ENCODE data around the gene CLTRN. TPM values are rescaled to one million over a fixed set of nuclear protein-coding genes. Genes with fewer than 3 reads are reported as not detected.

The CLTRN gene
- total and polyA plus RNA-seq, 2 of the 8 experiments (the other 6 are each of a cell fraction or from before 2014, with no cell fraction given): 1.2 to 1.3 TPM

GRCh38 chrX:15600049-15600448 is 64.6 kb downstream of the CLTRN start:
- Histone ChIP-seq H4K8ac (ENCODE audit: extremely low read depth, insufficient read depth, low read length) (no peak overlapping the region), H3K23me2 (ENCODE audit: low read depth, low read length) (no peaks in the 10 kb centered on the region), H2BK12ac (ENCODE audit: low read depth, low read length) (no peak overlapping the region), H3K27me3 (replicated peaks in 1 of 4; ENCODE audit: control insufficient read depth in 3 of 4, extremely low read depth in 1 of 4, insufficient read depth in 3 of 4, low read length in 3 of 4) (no peaks in the 10 kb centered on the region), H4K5ac (ENCODE audit: insufficient read length, low read depth, low read length) (no peak overlapping the region), H4K20me1 (replicated peaks in 1 of 2; ENCODE audit: control insufficient read depth in 1 of 2, insufficient read depth in 2 of 2, low read length in 2 of 2) (no peaks in the 10 kb centered on the region), H3K18ac (ENCODE audit: extremely low read depth, low read length) (no peak overlapping the region), H2BK15ac (ENCODE audit: low read length) (no peak overlapping the region), H3K9ac (replicated peaks in 1 of 4; ENCODE audit: extremely low read depth in 1 of 4, low read depth in 3 of 4, low read length in 3 of 4) (no peak overlapping the region), H3K79me1 (ENCODE audit: low read depth, low read length) (no peaks in the 10 kb centered on the region), H3K23ac (ENCODE audit: insufficient read length) (no peak overlapping the region), H3K36me3 (ENCODE audit: control insufficient read depth in 2 of 4, insufficient read depth in 4 of 4, low read length in 3 of 4) (no peaks in the 10 kb centered on the region), H3K79me2 (ENCODE audit: control insufficient read depth in 1 of 2, insufficient read depth in 2 of 2, low read length in 2 of 2) (no peaks in the 10 kb centered on the region), H3K4me2 (ENCODE audit: insufficient read depth in 1 of 2, low read depth in 2 of 2, low read length in 2 of 2) (no peak overlapping the region), H3K56ac (replicated peaks; ENCODE audit: insufficient read length, low read depth, low read length) (no peak overlapping the region), H2AFZ (ENCODE audit: low read length) (no peak overlapping the region), H3K4me3 (ENCODE audit: extremely low read depth in 1 of 4, insufficient read depth in 2 of 4, low read depth in 3 of 4, low read length in 4 of 4) (no peak overlapping the region), H2AK5ac (ENCODE audit: low read depth, low read length) (no peak overlapping the region), H2BK5ac (ENCODE audit: low read depth, low read length) (no peak overlapping the region), H4K91ac (replicated peaks; ENCODE audit: insufficient read length, low read length) (no peak overlapping the region), H3K27ac (ENCODE audit: low read depth, low read length) (no peak overlapping the region), H2BK120ac (replicated peaks; ENCODE audit: low read depth, low read length) (no peak overlapping the region), H3K4ac (replicated peaks; ENCODE audit: insufficient read length, low read depth, low read length) (no peak overlapping the region), H3K14ac (ENCODE audit: insufficient read length) (no peak overlapping the region), H2BK20ac (ENCODE audit: low read length) (no peak overlapping the region), H3K9me3 (ENCODE audit: insufficient read depth in 2 of 2, low read depth in 1 of 2, low read length in 1 of 2) (no peaks in the 10 kb centered on the region), H3K4me1 (replicated peaks in 1 of 4; ENCODE audit: control insufficient read depth in 3 of 4, insufficient read depth in 4 of 4, low read length in 3 of 4) (no peaks in the 10 kb centered on the region)
- no peak for TF ChIP-seq CTBP2 (IDR thresholded peaks at IDR 0.05; ENCODE audit: borderline replicate concordance, insufficient read depth, insufficient read length, low read length)
- TF ChIP-seq EGR1 (IDR thresholded peaks at IDR 0.05; ENCODE audit: borderline replicate concordance, low read depth, low read length): no peak
- no peak for DNase-seq (ENCODE audit: low read depth in 1 of 2, low spot score in 2 of 2)
- no peak for FAIRE-seq
- ChIA-PET POLR2A (ENCODE audit: partially characterized antibody) (interaction anchor here (0.9 kb wide), 1 partner anchor 1187 kb away, joined by 3 read pairs; no protein-coding TSS in a partner anchor), CTCF (ENCODE audit: partially characterized antibody) (interaction anchor here (1.0 kb wide), 1 partner anchor 48 kb away, joined by 3 read pairs; no protein-coding TSS in a partner anchor)
